SK-N-MC (cell line): ENCODE data around the gene PDLIM5.
"Not testable (repeated sequence)": the region's sequence is repeated elsewhere in the genome, so short reads cannot be mapped to it uniquely, and the experiment has no call there.

Source experiments
- DNase-seq: peaks from one replicate; pipeline ENCODE4 v3.0.0-alpha.2; 2011; ENCODE audit warnings: low read depth, low spot score
- H3K27ac ChIP-seq: fragments of 200-600 bp; sonication (generic); 2 replicates; pipeline ENCODE4 v1.5.1; 2016; ENCODE audit warnings: mixed run types
- H3K36me3 ChIP-seq: fragments of 200-600 bp; sonication (generic); 2 replicates; pipeline ENCODE4 v1.6.1; 2017; ENCODE audit warnings: antibody characterized with exemption, low read length, mixed read lengths; ENCODE audit not compliant: insufficient read depth
- H3K4me3 ChIP-seq: fragments of 200-600 bp; sonication (generic); 2 replicates; pipeline ENCODE4 v1.5.1; 2016
- H3K9ac ChIP-seq: fragments of 200-600 bp; sonication (generic); 2 replicates; pipeline ENCODE4 v1.8.0; 2017; ENCODE audit warnings: mixed run types, mixed read lengths; ENCODE audit not compliant: insufficient read length
- H3K9me3 ChIP-seq: fragments of 200-600 bp; sonication (generic); 2 replicates; pipeline ENCODE4 v1.6.1; 2017; ENCODE audit warnings: low read depth, mild to moderate bottlenecking, antibody characterized with exemption, low read length, moderate library complexity, mixed read lengths
- EZH2 ChIP-seq: fragments of 200-600 bp; sonication (generic); IDR thresholded peaks from one replicate; pipeline ENCODE4 v1.6.1; 2017; ENCODE audit warnings: antibody characterized with exemption
- FOXP2 ChIP-seq: optimal IDR thresholded peaks from 2 replicates; pipeline ENCODE3; 2011; ENCODE audit warnings: mild to moderate bottlenecking, moderate library complexity; ENCODE audit not compliant: insufficient read depth; ENCODE audit errors: extremely low read length, control extremely low read depth
- POLR2AphosphoS5 ChIP-seq: IDR thresholded peaks from 2 replicates; pipeline ENCODE4 v1.6.1; 2012; ENCODE audit warnings: mild to moderate bottlenecking, low read depth, low read length, borderline replicate concordance

The PDLIM5 gene

GRCh38 chr4:94653984-94654609, 202.4 kb downstream of the PDLIM5 start:
- TF ChIP-seq EZH2 (no peak), FOXP2 (no peak), POLR2AphosphoS5 (no peak)
- Histone ChIP-seq H3K27ac (no peak overlapping the region), H3K4me3 (no peak overlapping the region), H3K9me3 (no peaks in the 10 kb centered on the region), H3K9ac (no peak overlapping the region), H3K36me3 (peaks cover 7% of the 10 kb centered on the region; the same call in 1 of the 2 replicates)
- no peak for DNase-seq

- no peak overlapping the region for H3K9ac ChIP-seq
- DNase-seq = no peak
- H3K9me3 ChIP-seq = no peaks in the 10 kb centered on the region
- H3K4me3 ChIP-seq = no peak overlapping the region
- no peak overlapping the region for H3K27ac ChIP-seq
- TF ChIP-seq FOXP2 (no peak), EZH2 (no peak), POLR2AphosphoS5 (no peak)
- H3K36me3 ChIP-seq = peaks cover 7% of the 10 kb centered on the region; the same call in 1 of the 2 replicates
Measured at GRCh38 chr4:94654714-94655113, 203.0 kb downstream of the PDLIM5 start.

GRCh38 chr4:94660614-94661013, 208.9 kb downstream of the PDLIM5 start:
- Histone ChIP-seq H3K9ac (no peak overlapping the region), H3K9me3 (no peaks in the 10 kb centered on the region), H3K27ac (no peak overlapping the region), H3K36me3 (peaks cover 7% of the 10 kb centered on the region; the same call in 1 of the 2 replicates), H3K4me3 (no peak overlapping the region)
- no peak for DNase-seq
- TF ChIP-seq FOXP2 (no peak), EZH2 (no peak), POLR2AphosphoS5 (no peak)

- not testable (repeated sequence) for H3K27ac ChIP-seq, H3K36me3 ChIP-seq, DNase-seq, H3K4me3 ChIP-seq, H3K9ac ChIP-seq, H3K9me3 ChIP-seq
Measured at GRCh38 chr4:94665021-94665420, 213.3 kb downstream of the PDLIM5 start.

GRCh38 chr4:94665500-94666404, 214.0 kb downstream of the PDLIM5 start:
- H3K36me3 ChIP-seq = no peaks in the 10 kb centered on the region
- H3K4me3 ChIP-seq = no peak overlapping the region
- no peak for DNase-seq
- H3K27ac ChIP-seq = no peak overlapping the region
- TF ChIP-seq POLR2AphosphoS5 (no peak), FOXP2 (no peak), EZH2 (no peak)
- no peaks in the 10 kb centered on the region for H3K9me3 ChIP-seq
- no peak overlapping the region for H3K9ac ChIP-seq

GRCh38 chr4:94668724-94669123, 217.0 kb downstream of the PDLIM5 start:
- Histone ChIP-seq H3K9ac (no peak overlapping the region), H3K27ac (no peak overlapping the region), H3K4me3 (no peak overlapping the region), H3K9me3 (no peaks in the 10 kb centered on the region), H3K36me3 (no peaks in the 10 kb centered on the region)
- no peak for DNase-seq
- TF ChIP-seq POLR2AphosphoS5 = no peak

GRCh38 chr4:94669672-94670664, 218.2 kb downstream of the PDLIM5 start:
- no peak overlapping the region for H3K4me3 ChIP-seq
- TF ChIP-seq FOXP2 (no peak), POLR2AphosphoS5 (no peak), EZH2 (no peak)

GRCh38 chr4:94671113-94671512, 219.4 kb downstream of the PDLIM5 start:
- H3K27ac ChIP-seq = no peak overlapping the region
- H3K36me3 ChIP-seq = no peaks in the 10 kb centered on the region
- no peak for DNase-seq
- H3K4me3 ChIP-seq = no peak overlapping the region
- H3K9ac ChIP-seq = no peak overlapping the region
- no peaks in the 10 kb centered on the region for H3K9me3 ChIP-seq
- TF ChIP-seq POLR2AphosphoS5 = no peak
- TF ChIP-seq FOXP2 = no peak
- TF ChIP-seq EZH2 = no peak

More at GRCh38 chr4:94669672-94670664, 218.2 kb downstream of the PDLIM5 start:
- Histone ChIP-seq H3K27ac (no peak overlapping the region), H3K9me3 (no peaks in the 10 kb centered on the region), H3K9ac (no peak overlapping the region), H3K36me3 (no peaks in the 10 kb centered on the region)
- no peak for DNase-seq
